Transverse colon (tissue), 4 donors: ENCODE measurements around the gene LRIG1. TPM values are rescaled to one million over a fixed set of nuclear protein-coding genes. Genes with fewer than 3 reads are reported as not detected.

Source experiments
- DNase-seq: peaks from one replicate; pipeline ENCODE4 v3.0.0-alpha.2; 2019
- H3K27ac ChIP-seq, 4 donors: fragments of 200-600 bp; sonication (generic); 2 replicates each; pipeline ENCODE4 v1.5.1; 2016 to 2018; ENCODE audit warnings: inconsistent platforms in 4 of 4
- H3K27me3 ChIP-seq: fragments of 200-600 bp; sonication (generic); 2 replicates; pipeline ENCODE4 v1.5.1; 2017; ENCODE audit warnings: inconsistent platforms
- H3K36me3 ChIP-seq, 4 donors: fragments of 200-600 bp; sonication (generic); 2 replicates each; pipeline ENCODE4 v1.5.1; 2017 to 2019; ENCODE audit warnings: inconsistent platforms in 4 of 4
- H3K4me1 ChIP-seq, 4 donors: fragments of 200-600 bp; sonication (generic); 2 replicates each; pipeline ENCODE4 v1.5.1; 2017 to 2020; ENCODE audit warnings: inconsistent platforms in 4 of 4
- H3K4me3 ChIP-seq, 4 donors: fragments of 200-600 bp; sonication (generic); 1 replicate in 1 of 4; 2 replicates in 3 of 4; pipeline versions ENCODE4 v1.5.1 to v1.6.1; 2017 to 2019; ENCODE audit warnings: inconsistent platforms in 4 of 4
- H3K9me3 ChIP-seq, 2 donors: fragments of 200-600 bp; sonication (generic); 2 replicates each; pipeline ENCODE4 v1.5.1; 2017 to 2019; ENCODE audit warnings: inconsistent platforms in 2 of 2
- EP300 ChIP-seq: sonication (generic); formaldehyde crosslinking; IDR thresholded peaks from one replicate; pipeline ENCODE4 v1.6.1; 2017; ENCODE audit warnings: antibody characterized with exemption, low read depth
- POLR2A ChIP-seq: fragments of 450-650 bp; IDR thresholded peaks from one replicate; pipeline ENCODE4 v1.6.1; 2016; ENCODE audit warnings: antibody characterized with exemption, mild to moderate bottlenecking, moderate library complexity
- POLR2AphosphoS5 ChIP-seq, 3 donors: sonication (generic); formaldehyde crosslinking; IDR thresholded peaks; one replicate each; pipeline ENCODE4 v1.6.1; 2016; ENCODE audit warnings: antibody characterized with exemption in 3 of 3
- WGBS, 2 donors: methylation state at CpG; one replicate each; pipeline ENCODE4 v1.1.5; 2018; ENCODE audit warnings: low coverage in 1 of 2; 5-methylcytosine and 5-hydroxymethylcytosine counted together
- in situ Hi-C, 4 donors: fragments of 200-750 bp; cut with MboI; loops; one replicate each; pipeline versions ENCODE4 v1.15.0 to v1.15.1; 2017; ENCODE audit warnings: low sequenced_read_pairs in 3 of 4, low pct_ligation_motif_present in 1 of 4, low pct_unique_long_range_greater_than_20kb in 1 of 4
- intact Hi-C: fragments of 100-400 bp; cut with DNase I; formaldehyde crosslinking; loops from one replicate; pipeline ENCODE4 v1.15.1; 2023; ENCODE audit warnings: low total_unique reads
- total RNA-seq, 4 donors: library from RNA; depleted of rRNA; stranded (reverse); fragments of >200 nt; gene quantifications; one replicate each; pipeline ENCODE4 v1.1.0, GENCODE V29; 2016
- TF ChIP-seq, protein P1 (sequence below), 5 experiments: fragments of 200-600 bp in 3 of 5; fragments of 450-650 bp in 2 of 5; sonication (generic) in 3 of 5; IDR thresholded peaks; 1 replicate in 2 of 5; 2 replicates in 3 of 5; pipeline ENCODE4 v1.5.1; 2016 to 2017; ENCODE audit warnings: antibody characterized with exemption in 5 of 5, inconsistent platforms in 3 of 5, mild to moderate bottlenecking in 2 of 5, moderate library complexity in 1 of 5

Gene LRIG1
- total RNA-seq, 4 donors from 2014 or later: 67.2 to 87.6 (median 79.3) TPM

DNA sequence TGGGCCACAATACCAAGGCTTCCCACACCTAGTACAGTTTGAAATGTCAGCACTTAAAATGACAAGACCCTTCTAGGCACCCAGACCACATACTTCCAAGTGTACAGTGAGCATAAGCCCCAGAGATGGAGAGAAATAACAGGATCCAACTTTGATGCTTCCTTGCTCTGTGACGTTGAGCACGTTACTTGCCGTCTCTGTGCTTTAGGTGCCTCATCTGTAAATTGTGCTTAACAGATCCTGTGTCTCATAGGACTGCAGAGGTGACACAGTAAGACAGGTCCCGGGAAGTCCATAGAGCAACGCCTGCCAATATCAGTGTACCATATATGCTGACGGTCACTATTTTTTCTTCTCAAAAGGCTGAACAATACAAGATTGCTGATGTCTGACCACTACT lies 59.1 kb downstream of the LRIG1 start:
- intact Hi-C loops: no loop called here
- Histone ChIP-seq H3K4me1 (peaks cover 51 to 88% (median 74%) of the 10 kb centered on the region in 4 donors), H3K9me3 (no peaks in the 10 kb centered on the region), H3K27ac (peak overlapping the region; percentile 81 to 82 (median 81)), H3K27me3 (no peaks in the 10 kb centered on the region), H3K4me3 (no peak overlapping the region), H3K36me3 (no peaks in the 10 kb centered on the region)
- TF ChIP-seq, protein P1, sequence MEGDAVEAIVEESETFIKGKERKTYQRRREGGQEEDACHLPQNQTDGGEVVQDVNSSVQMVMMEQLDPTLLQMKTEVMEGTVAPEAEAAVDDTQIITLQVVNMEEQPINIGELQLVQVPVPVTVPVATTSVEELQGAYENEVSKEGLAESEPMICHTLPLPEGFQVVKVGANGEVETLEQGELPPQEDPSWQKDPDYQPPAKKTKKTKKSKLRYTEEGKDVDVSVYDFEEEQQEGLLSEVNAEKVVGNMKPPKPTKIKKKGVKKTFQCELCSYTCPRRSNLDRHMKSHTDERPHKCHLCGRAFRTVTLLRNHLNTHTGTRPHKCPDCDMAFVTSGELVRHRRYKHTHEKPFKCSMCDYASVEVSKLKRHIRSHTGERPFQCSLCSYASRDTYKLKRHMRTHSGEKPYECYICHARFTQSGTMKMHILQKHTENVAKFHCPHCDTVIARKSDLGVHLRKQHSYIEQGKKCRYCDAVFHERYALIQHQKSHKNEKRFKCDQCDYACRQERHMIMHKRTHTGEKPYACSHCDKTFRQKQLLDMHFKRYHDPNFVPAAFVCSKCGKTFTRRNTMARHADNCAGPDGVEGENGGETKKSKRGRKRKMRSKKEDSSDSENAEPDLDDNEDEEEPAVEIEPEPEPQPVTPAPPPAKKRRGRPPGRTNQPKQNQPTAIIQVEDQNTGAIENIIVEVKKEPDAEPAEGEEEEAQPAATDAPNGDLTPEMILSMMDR (IDR thresholded peaks at IDR 0.05): no peak
- no peak for TF ChIP-seq POLR2A
- no peak for TF ChIP-seq EP300
- no peak for TF ChIP-seq POLR2AphosphoS5 (IDR thresholded peaks at IDR 0.05)
- WGBS, 2 donors: 70 to 88% methylated on average over 3 to 6 of the region's 6 CpGs
- DNase-seq: no peak
- in situ Hi-C loops: no loop called here

DNA sequence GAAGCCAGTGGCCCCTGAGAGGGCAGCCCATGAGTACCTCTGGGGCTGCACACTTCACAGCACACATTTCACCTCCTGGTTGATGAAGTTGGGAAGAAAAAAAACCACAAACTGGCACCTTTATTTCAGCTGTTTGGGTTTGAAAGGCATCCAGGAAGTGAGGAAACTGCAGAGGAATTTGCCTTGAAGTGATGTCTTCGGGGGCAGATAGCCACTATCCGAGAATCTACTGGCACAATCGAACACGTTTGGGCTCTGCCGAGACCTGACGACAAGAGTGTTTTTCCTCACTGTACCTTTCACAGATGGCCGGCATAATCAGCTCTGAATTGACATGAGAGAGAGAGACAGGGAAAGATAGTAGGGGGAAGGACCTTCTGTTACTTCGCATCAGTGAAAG lies 59.7 kb downstream of the LRIG1 start:
- in situ Hi-C loops (no loop called here), intact Hi-C loops (no loop called here)
- no peaks in the 10 kb centered on the region for H3K9me3 ChIP-seq
- no peaks in the 10 kb centered on the region for H3K36me3 ChIP-seq
- no peak for DNase-seq
- TF ChIP-seq POLR2A: no peak
- TF ChIP-seq, protein P1 (IDR thresholded peaks at IDR 0.05): no peak
- no peak for TF ChIP-seq EP300
- no peak for TF ChIP-seq POLR2AphosphoS5 (IDR thresholded peaks at IDR 0.05)
- no peak overlapping the region for H3K4me3 ChIP-seq
- H3K27me3 ChIP-seq: no peaks in the 10 kb centered on the region
- peak overlapping the region; percentile 81 to 82 (median 81) for H3K27ac ChIP-seq
- peaks cover 51 to 88% (median 72%) of the 10 kb centered on the region in 4 donors for H3K4me1 ChIP-seq
- WGBS, 2 donors: 15 to 59% methylated on average over 7 to 8 of the region's 8 CpGs

DNA sequence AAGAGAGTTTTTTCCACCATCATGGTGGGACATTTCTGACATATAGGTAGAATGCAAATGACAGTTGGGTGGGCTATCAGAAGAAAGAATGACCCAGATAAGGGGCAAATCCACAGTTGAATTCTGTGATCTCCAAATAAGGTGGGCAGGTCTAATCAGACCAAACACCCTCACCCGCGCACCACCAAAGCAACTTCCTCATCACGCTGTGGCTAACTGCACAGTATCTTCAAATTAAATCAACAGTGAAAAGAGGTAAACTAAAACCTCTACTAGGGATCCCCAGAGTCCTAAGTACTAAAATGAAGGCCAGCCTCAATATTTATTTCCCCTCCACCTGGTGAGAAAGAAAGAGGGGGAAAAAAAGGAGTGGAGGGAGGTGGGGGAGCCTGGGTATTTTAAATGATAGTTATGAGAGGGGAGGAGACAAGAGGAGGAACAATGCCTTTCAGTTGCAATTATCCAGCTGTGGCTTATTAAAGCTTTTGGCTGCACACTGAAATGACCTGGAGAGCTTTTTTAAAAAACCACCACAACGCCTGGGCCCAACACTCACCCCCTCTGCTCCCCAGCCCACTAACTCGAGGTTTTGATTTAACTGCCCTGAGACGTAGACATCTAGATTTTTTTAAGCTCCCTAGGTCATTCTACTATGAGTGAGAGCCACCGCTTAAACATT lies 61.0 kb downstream of the LRIG1 start:
- intact Hi-C loops (no loop called here), in situ Hi-C loops (no loop called here)
- H3K27ac ChIP-seq: peak overlapping the region; percentile 81 to 82 (median 81)
- H3K4me3 ChIP-seq: no peak overlapping the region
- 37 to 64% methylated on average over 3 to 7 of the region's 7 CpGs for WGBS, 2 donors
- H3K4me1 ChIP-seq: peaks cover 44 to 80% (median 59%) of the 10 kb centered on the region in 4 donors
- H3K27me3 ChIP-seq: no peaks in the 10 kb centered on the region
- no peaks in the 10 kb centered on the region for H3K36me3 ChIP-seq
- TF ChIP-seq POLR2A (no peak), EP300 (no peak), POLR2AphosphoS5 (IDR thresholded peaks at IDR 0.05) (no peak)
- TF ChIP-seq, protein P1 (IDR thresholded peaks at IDR 0.05): no peak
- no peaks in the 10 kb centered on the region for H3K9me3 ChIP-seq
- no peak for DNase-seq

DNA sequence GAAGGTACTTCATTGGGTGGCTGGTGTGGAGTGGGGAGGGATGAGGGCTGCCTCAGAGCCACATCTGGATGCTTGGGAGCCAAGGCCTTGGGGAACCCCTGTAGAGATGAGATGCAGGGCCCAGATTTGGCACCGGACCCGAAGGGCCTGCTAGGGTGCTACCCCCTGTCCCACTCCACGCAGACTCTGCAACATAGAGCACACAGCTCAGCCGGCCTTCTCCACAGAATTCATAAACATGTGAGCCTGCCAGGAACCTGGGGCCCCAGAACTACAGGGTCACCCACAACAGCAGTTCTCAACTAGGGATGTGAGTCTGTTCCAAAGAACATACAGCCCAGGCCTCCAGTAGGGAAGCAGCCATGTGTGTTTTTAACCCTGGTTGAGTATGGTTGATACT lies 62.8 kb downstream of the LRIG1 start:
- in situ Hi-C loops (no loop called here), intact Hi-C loops (no loop called here)
- no peaks in the 10 kb centered on the region for H3K27me3 ChIP-seq
- H3K4me3 ChIP-seq: no peak overlapping the region
- 86% methylated on average over 4 of the region's 4 CpGs; no CpG with 5 or more reads in 1 of the 2 donors for WGBS, 2 donors
- TF ChIP-seq, protein P1 (IDR thresholded peaks at IDR 0.05): no peak
- TF ChIP-seq POLR2AphosphoS5 (IDR thresholded peaks at IDR 0.05) (no peak), POLR2A (no peak), EP300 (no peak)
- no peak for DNase-seq
- no peaks in the 10 kb centered on the region for H3K9me3 ChIP-seq
- peaks cover 39 to 72% (median 51%) of the 10 kb centered on the region in 4 donors for H3K4me1 ChIP-seq
- peak overlapping the region in 3 of 4 donors; percentile 30 to 81 (median 69) for H3K27ac ChIP-seq
- H3K36me3 ChIP-seq: no peaks in the 10 kb centered on the region
